ENCODE measurements around the gene CTDP1.
"Not testable (repeated sequence)": the region's sequence is repeated elsewhere in the genome, so short reads cannot be mapped to it uniquely, and the experiment has no call there.

The CTDP1 gene

DNA sequence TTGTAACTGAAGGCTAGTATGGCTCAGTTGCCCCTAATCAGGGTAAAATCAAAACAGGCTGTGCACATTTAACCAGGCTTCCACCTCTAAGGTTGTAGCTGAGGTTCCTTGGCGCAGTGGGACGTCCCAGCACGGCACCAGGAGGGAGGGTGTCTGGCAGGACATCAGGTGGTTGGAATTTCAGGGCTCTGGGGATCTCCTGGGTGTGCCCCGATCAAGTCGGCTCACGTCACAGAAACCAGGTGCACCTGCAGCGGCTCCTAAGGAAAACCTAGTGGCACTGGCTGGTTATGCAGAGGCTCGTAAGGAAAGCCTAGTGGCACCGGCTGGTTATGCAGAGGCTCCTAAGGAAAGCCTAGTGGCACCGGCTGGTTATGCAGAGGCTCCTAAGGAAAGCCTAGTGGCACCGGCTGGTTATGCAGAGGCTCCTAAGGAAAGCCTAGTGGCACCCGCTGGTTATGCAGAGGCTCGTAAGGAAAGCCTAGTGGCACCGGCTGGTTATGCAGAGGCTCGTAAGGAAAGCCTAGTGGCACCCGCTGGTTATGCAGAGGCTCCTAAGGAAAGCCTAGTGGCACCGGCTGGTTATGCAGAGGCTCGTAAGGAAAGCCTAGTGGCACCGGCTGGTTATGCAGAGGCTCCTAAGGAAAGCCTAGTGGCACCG, 72.4 kb downstream of the CTDP1 start:
- not testable (repeated sequence) for H3K27me3 Mint-ChIP-seq; H3K27ac Mint-ChIP-seq; H3K9me3 Mint-ChIP-seq; H3K4me1 Mint-ChIP-seq (ENCODE audit: low read depth); DNase-seq; H3K4me3 Mint-ChIP-seq
- peaks cover 79% of the 10 kb centered on the region for H3K36me3 Mint-ChIP-seq (ENCODE audit: low read depth)

DNA sequence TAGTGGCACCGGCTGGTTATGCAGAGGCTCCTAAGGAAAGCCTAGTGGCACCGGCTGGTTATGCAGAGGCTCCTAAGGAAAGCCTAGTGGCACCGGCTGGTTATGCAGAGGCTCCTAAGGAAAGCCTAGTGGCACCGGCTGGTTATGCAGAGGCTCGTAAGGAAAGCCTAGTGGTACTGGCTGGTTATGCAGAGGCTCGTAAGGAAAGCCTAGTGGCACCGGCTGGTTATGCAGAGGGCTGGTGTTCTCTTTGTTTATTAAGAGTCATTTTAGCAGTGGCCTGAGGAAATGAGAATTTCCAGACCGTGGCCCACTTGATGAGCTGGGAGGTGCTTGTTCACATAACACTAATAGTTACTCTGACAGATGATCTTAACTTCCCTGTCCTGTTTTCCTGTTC, 73.3 kb downstream of the CTDP1 start:
- H3K4me3 Mint-ChIP-seq; H3K27me3 Mint-ChIP-seq; H3K4me1 Mint-ChIP-seq (ENCODE audit: low read depth); DNase-seq; H3K27ac Mint-ChIP-seq: not testable (repeated sequence)
- Mint-ChIP-seq H3K9me3 (peaks cover 15% of the 10 kb centered on the region), H3K36me3 (ENCODE audit: low read depth) (peaks cover 79% of the 10 kb centered on the region)

DNA sequence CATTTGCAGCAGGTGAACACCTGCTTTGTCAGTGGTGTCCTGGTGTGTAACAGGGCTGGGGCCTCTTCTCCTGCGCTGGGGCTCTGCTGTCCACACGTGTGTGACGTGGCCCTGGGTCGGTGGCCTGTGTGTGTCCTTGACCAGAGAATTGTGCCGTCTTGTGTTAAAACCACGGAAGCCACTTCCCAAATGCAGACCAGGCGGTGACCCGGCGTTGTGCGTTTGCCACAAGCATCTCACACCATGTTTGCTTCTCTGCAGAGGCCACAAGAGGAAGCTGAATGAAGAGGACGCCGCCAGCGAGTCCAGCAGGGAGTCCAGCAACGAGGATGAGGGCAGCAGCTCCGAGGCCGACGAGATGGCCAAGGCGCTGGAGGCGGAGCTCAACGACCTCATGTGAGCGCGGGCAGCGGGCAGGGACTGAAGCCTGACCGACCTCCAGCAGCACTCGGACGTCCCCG, 73.8 kb downstream of the CTDP1 start:
- peaks cover 80% of the 10 kb centered on the region for H3K36me3 Mint-ChIP-seq (ENCODE audit: low read depth)

DNA sequence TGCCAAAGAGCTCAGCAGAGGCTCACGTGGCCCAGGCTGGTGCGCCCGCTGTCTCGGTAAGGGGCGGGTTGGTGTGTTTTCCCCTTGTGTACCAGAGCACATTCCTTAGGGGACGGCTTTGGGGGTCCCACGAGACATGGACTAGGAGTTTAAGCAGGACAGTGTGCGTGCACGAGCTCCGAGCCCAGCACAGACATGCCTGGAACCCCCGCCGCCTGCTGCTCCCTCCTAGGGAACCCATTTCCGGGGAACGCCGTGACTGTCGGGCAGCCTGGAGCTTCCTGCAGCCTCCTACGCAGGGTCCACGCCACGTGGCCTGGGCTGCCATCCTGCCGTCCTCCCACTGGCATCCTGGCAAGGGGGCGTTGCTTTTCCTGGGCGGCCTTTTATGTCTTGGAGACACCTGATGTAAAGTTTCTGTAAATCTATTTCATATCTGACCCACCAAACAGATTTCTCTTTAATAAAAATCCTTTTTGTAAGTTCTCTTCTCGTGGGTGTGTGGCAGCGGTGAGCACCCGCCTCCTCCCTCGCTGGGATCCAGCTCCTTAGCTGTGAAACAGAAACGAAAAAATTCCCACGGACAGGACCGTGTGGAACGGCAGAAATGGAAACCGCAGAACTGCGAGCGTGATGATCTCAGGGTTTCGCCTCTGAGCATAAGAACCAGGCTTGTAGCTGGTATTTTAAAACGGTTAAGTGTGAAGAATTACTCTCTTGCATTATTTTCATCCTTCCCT, 74.6 kb downstream of the CTDP1 start:
- Mint-ChIP-seq H3K4me3 (no peak overlapping the region), H3K27ac (no peak overlapping the region), H3K9me3 (peaks cover 26% of the 10 kb centered on the region), H3K27me3 (no peaks in the 10 kb centered on the region), H3K4me1 (ENCODE audit: low read depth) (no peaks in the 10 kb centered on the region), H3K36me3 (ENCODE audit: low read depth) (peaks cover 73% of the 10 kb centered on the region)
- DNase-seq: no peak

More for the DNA sequence above, 73.8 kb downstream of the CTDP1 start:
- H3K4me1 Mint-ChIP-seq (ENCODE audit: low read depth): no peaks in the 10 kb centered on the region
- no peaks in the 10 kb centered on the region for H3K27me3 Mint-ChIP-seq
- H3K27ac Mint-ChIP-seq: no peak overlapping the region
- H3K9me3 Mint-ChIP-seq: peaks cover 20% of the 10 kb centered on the region
- DNase-seq: no peak
- H3K4me3 Mint-ChIP-seq: no peak overlapping the region

DNA sequence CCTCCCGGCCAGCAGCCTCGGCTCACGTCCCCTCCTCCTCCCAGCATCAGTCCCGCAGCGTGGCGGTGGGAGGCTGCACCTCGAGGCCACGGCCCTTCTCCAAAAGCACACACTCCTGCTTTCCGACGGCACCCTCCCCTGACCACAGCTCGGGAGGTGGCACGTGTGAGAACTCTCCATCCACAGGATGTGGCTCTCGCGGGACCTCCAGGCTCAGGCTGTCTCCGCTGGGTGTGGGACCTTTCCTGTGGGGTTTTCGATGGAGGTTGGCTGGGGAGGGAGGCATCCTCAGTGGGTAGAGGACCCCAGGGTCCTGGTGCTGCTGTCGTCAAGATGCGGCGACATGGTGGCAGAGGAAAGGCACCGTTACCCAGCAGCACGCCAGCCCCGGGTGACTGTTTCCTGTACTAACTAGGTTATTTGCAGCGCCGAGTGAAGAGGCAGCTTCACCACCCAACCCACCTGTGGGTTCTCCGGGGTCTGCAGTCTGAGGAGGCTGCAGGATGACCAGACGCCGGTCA, 75.3 kb downstream of the CTDP1 start:
- Mint-ChIP-seq H3K4me1 (ENCODE audit: low read depth) (no peaks in the 10 kb centered on the region), H3K9me3 (peaks cover 30% of the 10 kb centered on the region), H3K36me3 (ENCODE audit: low read depth) (peaks cover 66% of the 10 kb centered on the region), H3K4me3 (no peak overlapping the region), H3K27ac (no peak overlapping the region), H3K27me3 (no peaks in the 10 kb centered on the region)
- no peak for DNase-seq

DNA sequence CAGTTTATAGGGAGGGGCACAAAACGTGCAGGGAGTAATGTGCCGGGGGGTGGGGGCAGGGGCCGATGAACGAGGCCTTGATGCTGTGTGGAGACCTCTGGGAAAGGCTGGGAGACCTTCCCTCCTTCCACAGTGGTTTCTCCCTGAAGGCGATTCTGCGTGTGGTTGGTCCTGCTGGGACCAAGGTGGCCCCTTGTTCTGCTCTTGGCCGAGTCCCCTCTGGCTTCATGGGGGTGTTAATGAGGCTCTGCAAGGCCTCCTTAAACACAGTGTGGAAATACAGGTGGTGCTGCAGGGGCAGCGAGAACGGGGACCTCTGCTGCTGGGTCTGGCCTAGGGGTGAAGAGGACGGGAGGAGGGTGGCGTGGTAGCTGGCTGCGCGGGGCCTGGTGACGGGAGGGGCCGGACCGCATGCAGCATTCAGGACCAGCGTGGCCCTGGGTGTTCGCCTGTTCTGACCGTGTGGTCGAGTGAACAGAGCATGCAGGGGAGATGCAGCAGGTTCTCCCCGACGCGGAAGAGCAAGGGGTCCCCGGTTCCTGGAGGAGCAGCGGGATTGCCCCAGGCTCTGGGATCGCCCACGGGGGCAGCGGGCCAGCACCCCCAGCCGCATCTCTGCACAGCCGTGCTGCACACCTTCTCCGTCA, 76.0 kb downstream of the CTDP1 start:
- peaks cover 38% of the 10 kb centered on the region for H3K9me3 Mint-ChIP-seq
- no peaks in the 10 kb centered on the region for H3K4me1 Mint-ChIP-seq (ENCODE audit: low read depth)
- H3K36me3 Mint-ChIP-seq (ENCODE audit: low read depth): peaks cover 61% of the 10 kb centered on the region
- no peak for DNase-seq
- no peaks in the 10 kb centered on the region for H3K27me3 Mint-ChIP-seq
- no peak overlapping the region for H3K4me3 Mint-ChIP-seq
- H3K27ac Mint-ChIP-seq: no peak overlapping the region

DNA sequence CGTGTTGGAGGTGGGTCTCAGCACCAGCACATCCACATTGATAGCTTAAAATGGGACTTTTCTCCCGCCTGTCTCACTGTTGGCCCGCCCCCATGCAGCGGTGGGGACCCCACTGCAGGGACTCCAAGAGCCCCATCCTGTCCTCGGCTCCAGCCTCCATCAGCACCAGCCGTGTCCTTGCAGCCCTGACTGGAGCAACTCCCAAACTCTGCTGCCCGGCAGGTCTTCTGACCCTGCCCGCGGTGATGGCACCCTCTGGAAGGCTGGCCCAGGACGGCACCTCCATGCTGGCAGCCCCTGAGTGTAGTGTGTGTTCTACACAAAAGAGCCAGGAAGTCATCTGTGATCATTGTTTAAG, 76.5 kb downstream of the CTDP1 start:
- Mint-ChIP-seq H3K9me3 (peaks cover 42% of the 10 kb centered on the region), H3K4me1 (ENCODE audit: low read depth) (no peaks in the 10 kb centered on the region), H3K36me3 (ENCODE audit: low read depth) (peaks cover 61% of the 10 kb centered on the region), H3K27me3 (no peaks in the 10 kb centered on the region), H3K4me3 (no peak overlapping the region), H3K27ac (no peak overlapping the region)
- no peak for DNase-seq

DNA sequence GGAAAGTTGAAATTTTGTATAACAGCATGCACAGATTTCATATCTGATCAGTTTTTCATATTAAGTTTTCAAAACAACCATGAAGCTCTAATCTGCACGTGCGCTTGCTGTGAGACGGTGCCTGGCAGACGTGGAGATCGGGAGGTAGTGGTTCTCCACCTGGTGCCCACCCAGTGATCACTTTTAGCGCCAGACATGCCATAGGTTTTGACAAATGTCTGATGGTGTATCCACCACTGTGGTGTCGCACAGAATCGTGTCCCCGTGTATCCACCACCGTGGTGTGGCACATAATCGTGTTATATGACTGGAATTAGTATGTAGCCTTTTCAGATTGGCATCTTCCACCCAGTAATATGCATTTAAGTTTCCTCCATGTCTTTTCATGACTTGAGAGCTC, 77.2 kb downstream of the CTDP1 start:
- no peak overlapping the region for H3K4me3 Mint-ChIP-seq
- DNase-seq: no peak
- H3K27ac Mint-ChIP-seq: no peak overlapping the region
- H3K36me3 Mint-ChIP-seq (ENCODE audit: low read depth): peaks cover 56% of the 10 kb centered on the region
- H3K4me1 Mint-ChIP-seq (ENCODE audit: low read depth): no peaks in the 10 kb centered on the region
- H3K27me3 Mint-ChIP-seq: no peaks in the 10 kb centered on the region
- peaks cover 47% of the 10 kb centered on the region for H3K9me3 Mint-ChIP-seq

DNA sequence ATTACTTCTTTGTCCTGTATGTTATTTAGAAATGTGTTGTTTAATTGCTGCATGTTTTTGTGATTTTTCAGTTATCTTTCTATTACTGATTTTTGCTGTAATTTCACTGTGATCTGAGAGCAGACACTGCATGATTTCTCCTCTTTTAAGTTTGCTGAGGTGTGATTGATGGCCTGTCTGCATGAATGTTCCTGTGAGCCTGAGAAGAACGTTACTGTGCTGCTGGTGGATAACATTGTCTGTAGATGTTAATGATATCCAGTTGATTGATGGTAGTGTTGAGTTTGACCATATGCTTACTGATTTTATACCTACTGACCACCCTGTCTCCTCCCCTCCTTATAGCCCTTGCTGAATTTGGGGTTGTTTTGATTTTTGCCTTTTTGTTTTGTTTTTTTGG, 80.7 kb downstream of the CTDP1 start:
- Mint-ChIP-seq H3K4me3 (no peak overlapping the region), H3K27me3 (no peaks in the 10 kb centered on the region), H3K4me1 (ENCODE audit: low read depth) (no peaks in the 10 kb centered on the region), H3K36me3 (ENCODE audit: low read depth) (peaks cover 30% of the 10 kb centered on the region), H3K9me3 (peaks cover 59% of the 10 kb centered on the region), H3K27ac (no peak overlapping the region)
- no peak for DNase-seq

DNA sequence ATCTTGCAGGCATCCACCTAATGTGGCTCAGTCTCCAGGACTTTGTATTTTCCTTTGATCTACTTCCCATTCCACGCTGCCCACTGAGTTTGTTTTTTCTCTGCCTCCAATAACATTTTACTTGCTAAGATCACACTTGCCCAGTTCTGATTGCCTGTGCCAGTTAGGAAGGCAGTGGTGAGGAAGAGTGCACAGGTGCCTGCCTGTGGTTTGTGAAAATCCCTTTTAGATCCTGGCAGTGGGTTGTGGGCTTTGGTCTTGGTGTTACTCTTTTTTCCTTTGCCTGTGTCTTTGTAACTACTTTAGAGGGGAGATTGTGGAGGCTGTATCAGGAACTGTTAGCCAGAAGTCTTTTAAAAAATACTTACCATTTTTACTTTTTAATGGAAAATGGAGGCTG, 81.3 kb downstream of the CTDP1 start:
- H3K27ac Mint-ChIP-seq: no peak overlapping the region

DNA sequence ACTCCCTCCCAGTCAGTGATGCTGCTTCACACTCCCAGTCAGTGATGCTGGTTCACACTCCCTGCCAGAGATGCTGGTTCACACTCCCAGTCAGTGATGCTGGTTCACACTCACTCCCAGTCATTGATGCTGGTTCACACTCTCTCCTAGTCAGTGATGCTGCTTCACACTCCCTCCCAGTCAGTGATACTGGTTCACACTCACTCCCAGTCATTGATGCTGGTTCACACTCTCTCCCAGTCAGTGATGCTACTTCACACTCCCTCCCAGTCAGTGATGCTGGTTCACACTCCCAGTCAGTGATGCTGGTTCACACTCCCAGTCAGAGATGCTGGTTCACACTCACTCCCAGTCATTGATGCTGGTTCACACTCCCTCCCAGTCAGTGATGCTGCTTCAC, 83.8 kb downstream of the CTDP1 start:
- no peaks in the 10 kb centered on the region for H3K4me1 Mint-ChIP-seq (ENCODE audit: low read depth)
- H3K36me3 Mint-ChIP-seq (ENCODE audit: low read depth): no peaks in the 10 kb centered on the region
- H3K27me3 Mint-ChIP-seq: peaks cover 14% of the 10 kb centered on the region
- no peak for DNase-seq
- H3K27ac Mint-ChIP-seq: no peak overlapping the region
- H3K4me3 Mint-ChIP-seq: no peak overlapping the region
- peaks cover 50% of the 10 kb centered on the region for H3K9me3 Mint-ChIP-seq

More for the DNA sequence above, 81.3 kb downstream of the CTDP1 start:
- Mint-ChIP-seq H3K36me3 (ENCODE audit: low read depth) (peaks cover 25% of the 10 kb centered on the region), H3K27me3 (peaks cover under 1% of the 10 kb centered on the region), H3K9me3 (peaks cover 59% of the 10 kb centered on the region), H3K4me1 (ENCODE audit: low read depth) (no peaks in the 10 kb centered on the region), H3K4me3 (no peak overlapping the region)
- no peak for DNase-seq

DNA sequence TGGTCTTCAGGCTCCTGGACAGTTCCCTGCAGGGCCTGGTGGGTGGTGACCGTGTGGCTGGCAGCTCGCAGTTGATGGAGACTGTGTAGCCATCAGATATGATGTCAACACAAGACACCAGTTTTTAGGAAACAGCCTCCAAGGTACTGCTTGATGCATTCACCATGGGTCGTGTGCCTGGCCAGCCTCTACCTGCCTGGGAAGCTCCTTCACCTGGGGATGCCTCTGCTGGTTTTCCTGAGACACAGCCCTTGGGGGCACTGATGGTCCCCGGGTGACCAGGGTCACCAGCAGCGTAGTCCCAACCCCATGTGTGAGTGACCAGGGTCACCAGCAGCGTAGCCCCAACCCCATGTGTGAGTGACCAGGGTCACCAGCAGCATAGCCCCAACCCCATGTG, 84.5 kb downstream of the CTDP1 start:
- Mint-ChIP-seq H3K27me3 (peaks cover 17% of the 10 kb centered on the region), H3K4me1 (ENCODE audit: low read depth) (no peaks in the 10 kb centered on the region), H3K9me3 (peaks cover 45% of the 10 kb centered on the region), H3K36me3 (ENCODE audit: low read depth) (no peaks in the 10 kb centered on the region), H3K27ac (no peak overlapping the region), H3K4me3 (no peak overlapping the region)
- no peak for DNase-seq

DNA sequence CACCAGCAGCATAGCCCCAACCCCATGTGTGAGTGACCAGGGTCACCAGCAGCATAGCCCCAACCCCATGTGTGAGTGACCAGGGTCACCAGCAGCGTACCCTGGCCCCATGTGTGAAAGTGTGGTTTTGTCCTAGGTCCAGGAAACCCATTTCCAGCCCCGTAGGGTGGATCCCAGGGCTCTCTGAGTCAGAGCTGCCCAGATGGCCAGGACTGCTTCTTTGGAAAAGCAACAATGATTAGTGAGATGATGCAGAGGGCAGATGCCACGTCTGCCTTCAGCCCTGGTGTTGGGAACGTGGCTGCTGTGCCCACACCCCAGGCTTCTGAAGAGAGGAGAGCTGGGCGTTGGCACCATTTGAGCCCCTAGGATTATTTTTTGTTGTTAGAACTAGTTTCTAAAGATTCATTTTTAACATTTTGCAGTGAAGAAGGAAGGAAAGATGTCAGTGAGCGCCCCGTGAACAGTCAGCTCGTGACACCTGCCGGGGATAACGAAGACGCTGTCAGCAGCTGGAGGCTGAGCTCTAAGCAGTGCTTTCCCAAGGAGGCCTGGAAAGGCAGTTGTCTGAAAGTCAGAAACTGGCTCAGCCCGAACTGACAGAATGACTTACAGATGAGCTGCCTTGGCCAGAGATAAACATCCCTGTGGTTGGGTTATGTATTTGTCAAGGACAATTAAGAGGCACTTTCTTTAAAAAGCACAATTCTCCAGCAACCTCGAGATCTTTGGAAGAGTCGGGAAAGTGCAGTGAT, 86.1 kb downstream of the CTDP1 start:
- Mint-ChIP-seq H3K4me3 (no peak overlapping the region), H3K9me3 (peaks cover 32% of the 10 kb centered on the region), H3K36me3 (ENCODE audit: low read depth) (no peaks in the 10 kb centered on the region), H3K27ac (no peak overlapping the region), H3K27me3 (peaks cover 23% of the 10 kb centered on the region), H3K4me1 (ENCODE audit: low read depth) (no peaks in the 10 kb centered on the region)
- DNase-seq: no peak

DNA sequence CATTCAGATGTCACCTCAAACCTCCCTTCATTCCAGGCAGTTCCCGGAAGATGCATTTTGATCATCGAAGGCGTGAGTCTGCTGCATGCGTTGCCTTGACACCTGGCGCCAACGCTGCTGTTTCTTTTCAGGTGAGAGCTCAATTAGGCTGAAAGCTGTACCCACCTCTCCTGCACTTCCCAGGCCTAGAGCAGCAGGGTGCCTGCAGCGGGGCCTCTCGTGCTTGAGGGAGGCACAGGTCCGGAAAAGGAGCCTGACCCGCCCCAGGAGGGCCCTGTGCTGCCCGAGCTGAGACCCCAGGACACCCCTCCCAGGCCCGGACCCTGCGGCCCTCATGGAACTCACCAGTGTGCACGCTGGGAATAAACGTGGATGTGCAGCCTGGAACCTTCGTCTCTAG, 86.7 kb downstream of the CTDP1 start:
- no peaks in the 10 kb centered on the region for H3K4me1 Mint-ChIP-seq (ENCODE audit: low read depth)

More for the DNA sequence above, 86.7 kb downstream of the CTDP1 start:
- Mint-ChIP-seq H3K36me3 (ENCODE audit: low read depth) (no peaks in the 10 kb centered on the region), H3K4me3 (no peak overlapping the region), H3K27me3 (peaks cover 23% of the 10 kb centered on the region), H3K9me3 (peaks cover 28% of the 10 kb centered on the region), H3K27ac (no peak overlapping the region)
- no peak for DNase-seq

Measured in activated T-cell treated with anti-CD3 and anti-CD28 coated beads, Interleukin-2, amount 50 U/mL, for 24 hours (primary cell).